K562 (cell line): Measurements from ENCODE around the gene SLC16A9.

ENCODE experiments used
- CC2D1A ChIP-seq: fragments of 450-650 bp; IDR thresholded peaks from 2 replicates; pipeline ENCODE4 v1.6.1; 2017; ENCODE audit warnings: mild to moderate bottlenecking
- EZH2 ChIP-seq: IDR thresholded peaks from 2 replicates; pipeline ENCODE4 v1.6.1; 2012; ENCODE audit warnings: low read depth, mild to moderate bottlenecking, inconsistent platforms, low read length, borderline replicate concordance
- JUND ChIP-seq, 2 experiments: IDR thresholded peaks; 2 replicates in 1 of 2; 3 replicates in 1 of 2; pipeline ENCODE4 v1.6.1; 2011; ENCODE audit warnings: borderline replicate concordance in 2 of 2, low read depth in 2 of 2, low read length in 2 of 2, improper control_type of control experiment in 1 of 2, missing biosample characterization in 1 of 2, missing genetic modification characterization in 1 of 2, missing genetic modification reagents in 1 of 2
- MXI1 ChIP-seq: IDR thresholded peaks from 2 replicates; pipeline ENCODE4 v1.6.1; 2011; ENCODE audit warnings: low read depth, mild to moderate bottlenecking, improper control_type of control experiment, low read length
- TF ChIP-seq, protein P1 (sequence below): sonication (generic); formaldehyde crosslinking; IDR thresholded peaks from 2 replicates; pipeline ENCODE4 v1.8.0; 2023; ENCODE audit warnings: mild to moderate bottlenecking, missing genetic modification reagents
- TF ChIP-seq, protein P2 (sequence below): sonication (generic); formaldehyde crosslinking; IDR thresholded peaks from 2 replicates; pipeline ENCODE4 v1.8.1; 2023; ENCODE audit warnings: missing genetic modification reagents, mild to moderate bottlenecking, borderline replicate concordance
- TF ChIP-seq, protein P3 (sequence below): sonication (generic); formaldehyde crosslinking; IDR thresholded peaks from 2 replicates; pipeline ENCODE4 v1.8.1; 2022; ENCODE audit warnings: missing genetic modification reagents

DNA sequence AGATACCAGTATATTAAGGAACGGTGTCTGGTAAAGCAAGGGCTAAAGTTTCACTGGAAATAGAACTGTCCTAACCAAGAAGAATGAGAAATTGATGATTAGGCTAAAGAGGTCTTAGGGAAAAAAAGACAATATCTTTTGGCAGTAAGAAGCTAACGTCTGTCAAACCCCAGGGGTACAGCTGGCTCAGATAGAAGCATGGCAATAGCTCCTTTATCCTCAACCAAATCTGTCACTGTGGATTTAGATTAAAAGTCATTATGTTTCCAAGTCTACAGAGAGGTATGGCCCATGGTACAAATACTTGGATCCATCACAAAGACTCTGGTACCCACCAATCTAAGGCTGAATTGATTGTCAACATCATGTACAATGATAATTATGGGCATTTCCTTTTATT lies 8.6 kb upstream of the SLC16A9 start:
- TF ChIP-seq, protein P1, sequence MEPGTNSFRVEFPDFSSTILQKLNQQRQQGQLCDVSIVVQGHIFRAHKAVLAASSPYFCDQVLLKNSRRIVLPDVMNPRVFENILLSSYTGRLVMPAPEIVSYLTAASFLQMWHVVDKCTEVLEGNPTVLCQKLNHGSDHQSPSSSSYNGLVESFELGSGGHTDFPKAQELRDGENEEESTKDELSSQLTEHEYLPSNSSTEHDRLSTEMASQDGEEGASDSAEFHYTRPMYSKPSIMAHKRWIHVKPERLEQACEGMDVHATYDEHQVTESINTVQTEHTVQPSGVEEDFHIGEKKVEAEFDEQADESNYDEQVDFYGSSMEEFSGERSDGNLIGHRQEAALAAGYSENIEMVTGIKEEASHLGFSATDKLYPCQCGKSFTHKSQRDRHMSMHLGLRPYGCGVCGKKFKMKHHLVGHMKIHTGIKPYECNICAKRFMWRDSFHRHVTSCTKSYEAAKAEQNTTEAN = no peak
- TF ChIP-seq MXI1 (no peak), CC2D1A (no peak), JUND (IDR thresholded peaks at IDR 0.05; ENCODE audit: borderline replicate concordance, low read depth, low read length) (no peak), JUND (tag; IDR thresholded peaks at IDR 0.05; ENCODE audit: borderline replicate concordance, low read depth, low read length) (no peak), EZH2 (no peak)
- TF ChIP-seq, protein P2, sequence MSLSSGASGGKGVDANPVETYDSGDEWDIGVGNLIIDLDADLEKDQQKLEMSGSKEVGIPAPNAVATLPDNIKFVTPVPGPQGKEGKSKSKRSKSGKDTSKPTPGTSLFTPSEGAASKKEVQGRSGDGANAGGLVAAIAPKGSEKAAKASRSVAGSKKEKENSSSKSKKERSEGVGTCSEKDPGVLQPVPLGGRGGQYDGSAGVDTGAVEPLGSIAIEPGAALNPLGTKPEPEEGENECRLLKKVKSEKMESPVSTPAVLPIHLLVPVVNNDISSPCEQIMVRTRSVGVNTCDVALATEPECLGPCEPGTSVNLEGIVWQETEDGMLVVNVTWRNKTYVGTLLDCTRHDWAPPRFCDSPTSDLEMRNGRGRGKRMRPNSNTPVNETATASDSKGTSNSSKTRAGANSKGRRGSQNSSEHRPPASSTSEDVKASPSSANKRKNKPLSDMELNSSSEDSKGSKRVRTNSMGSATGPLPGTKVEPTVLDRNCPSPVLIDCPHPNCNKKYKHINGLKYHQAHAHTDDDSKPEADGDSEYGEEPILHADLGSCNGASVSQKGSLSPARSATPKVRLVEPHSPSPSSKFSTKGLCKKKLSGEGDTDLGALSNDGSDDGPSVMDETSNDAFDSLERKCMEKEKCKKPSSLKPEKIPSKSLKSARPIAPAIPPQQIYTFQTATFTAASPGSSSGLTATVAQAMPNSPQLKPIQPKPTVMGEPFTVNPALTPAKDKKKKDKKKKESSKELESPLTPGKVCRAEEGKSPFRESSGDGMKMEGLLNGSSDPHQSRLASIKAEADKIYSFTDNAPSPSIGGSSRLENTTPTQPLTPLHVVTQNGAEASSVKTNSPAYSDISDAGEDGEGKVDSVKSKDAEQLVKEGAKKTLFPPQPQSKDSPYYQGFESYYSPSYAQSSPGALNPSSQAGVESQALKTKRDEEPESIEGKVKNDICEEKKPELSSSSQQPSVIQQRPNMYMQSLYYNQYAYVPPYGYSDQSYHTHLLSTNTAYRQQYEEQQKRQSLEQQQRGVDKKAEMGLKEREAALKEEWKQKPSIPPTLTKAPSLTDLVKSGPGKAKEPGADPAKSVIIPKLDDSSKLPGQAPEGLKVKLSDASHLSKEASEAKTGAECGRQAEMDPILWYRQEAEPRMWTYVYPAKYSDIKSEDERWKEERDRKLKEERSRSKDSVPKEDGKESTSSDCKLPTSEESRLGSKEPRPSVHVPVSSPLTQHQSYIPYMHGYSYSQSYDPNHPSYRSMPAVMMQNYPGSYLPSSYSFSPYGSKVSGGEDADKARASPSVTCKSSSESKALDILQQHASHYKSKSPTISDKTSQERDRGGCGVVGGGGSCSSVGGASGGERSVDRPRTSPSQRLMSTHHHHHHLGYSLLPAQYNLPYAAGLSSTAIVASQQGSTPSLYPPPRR (CRISPR knock-in tag) = no peak
- TF ChIP-seq, protein P3, sequence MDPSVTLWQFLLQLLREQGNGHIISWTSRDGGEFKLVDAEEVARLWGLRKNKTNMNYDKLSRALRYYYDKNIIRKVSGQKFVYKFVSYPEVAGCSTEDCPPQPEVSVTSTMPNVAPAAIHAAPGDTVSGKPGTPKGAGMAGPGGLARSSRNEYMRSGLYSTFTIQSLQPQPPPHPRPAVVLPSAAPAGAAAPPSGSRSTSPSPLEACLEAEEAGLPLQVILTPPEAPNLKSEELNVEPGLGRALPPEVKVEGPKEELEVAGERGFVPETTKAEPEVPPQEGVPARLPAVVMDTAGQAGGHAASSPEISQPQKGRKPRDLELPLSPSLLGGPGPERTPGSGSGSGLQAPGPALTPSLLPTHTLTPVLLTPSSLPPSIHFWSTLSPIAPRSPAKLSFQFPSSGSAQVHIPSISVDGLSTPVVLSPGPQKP (CRISPR knock-in tag) = no peak
